ENCODE measurements around the gene RRP1. TPM values are rescaled to one million over a fixed set of nuclear protein-coding genes. Genes with fewer than 3 reads are reported as not detected.

Gene RRP1
- total and polyA plus RNA-seq, 9 of the 15 experiments (the other 6 are each of a cell fraction or from before 2014, with no cell fraction given): 0.89 to 105 (median 51.6) TPM

DNA sequence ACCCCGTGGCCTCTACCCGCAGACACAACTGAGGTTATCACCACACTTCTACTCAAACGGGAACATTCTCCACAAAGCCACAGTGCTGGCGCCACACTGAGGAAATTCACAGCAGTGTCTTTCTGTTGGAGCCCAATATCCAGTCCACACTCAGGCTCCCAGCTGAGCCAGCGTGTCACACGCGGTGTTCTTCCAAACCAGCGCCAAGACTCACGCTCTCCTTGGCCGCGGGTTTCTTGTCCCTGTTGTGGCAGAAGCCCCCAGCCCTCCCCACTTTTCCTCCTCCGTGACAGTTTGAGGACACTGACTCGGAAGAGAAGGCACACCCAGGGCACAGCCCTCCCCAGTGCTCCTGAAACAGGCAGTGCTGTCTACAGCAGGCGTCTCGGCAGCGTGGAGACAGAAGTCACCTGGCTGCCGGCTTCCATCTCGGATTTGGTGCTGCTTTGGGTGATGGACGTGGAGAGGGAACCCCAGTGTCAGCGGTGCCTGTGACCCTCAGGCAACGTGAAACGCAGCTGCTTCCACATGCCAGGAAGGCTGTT, 40.3 kb downstream of the RRP1 start:
- ChIA-PET POLR2A (interaction anchor here (0.9 kb wide), 1 partner anchor 11 kb away, joined by 4 read pairs; no protein-coding TSS in a partner anchor), CTCF (ENCODE audit: low intra/inter-chr PET ratio) (interaction anchor here (1.2 to 1.3 kb wide), 2 partner anchors 109 to 110 kb away, joined by 3 to 5 read pairs; no protein-coding TSS in a partner anchor)
- peak; percentile 87 for ATAC-seq
- Histone ChIP-seq H3K4me2 (ENCODE audit: insufficient read depth, low read length) (peak overlapping the region; percentile 68), H3K9me1 (ENCODE audit: control insufficient read depth, insufficient read depth, low read length) (no peaks in the 10 kb centered on the region), H3K27ac (ENCODE audit: extremely low read depth, low read depth, low read length) (0 out of 3 replicates have a peak overlapping the region, but pooled peaks have one; percentile 19), H3K4me1 (replicated peaks in 1 of 2; ENCODE audit: control insufficient read depth in 2 of 2, insufficient read depth in 2 of 2, low read length in 2 of 2) (peaks cover 10 to 56% of the 10 kb centered on the region in 2 experiments), H4K20me1 (replicated peaks; ENCODE audit: control insufficient read depth, insufficient read depth, low read length) (peaks cover 4% of the 10 kb centered on the region; the same call in 1 of the 2 replicates), H3K79me2 (ENCODE audit: control insufficient read depth, insufficient read depth, low read length) (no peaks in the 10 kb centered on the region), H3K9ac (ENCODE audit: insufficient read depth in 1 of 2, low read depth in 2 of 2, low read length in 2 of 2) (peak overlapping the region; percentile 53 to 83; a peak in 3 of 4 replicates), H2AFZ (ENCODE audit: low read depth, low read length) (peak overlapping the region; percentile 96), H3K4me3 (no peak overlapping the region), H3K36me3 (ENCODE audit: control insufficient read depth, insufficient read depth, low read length) (no peaks in the 10 kb centered on the region), H3K9me3 (replicated peaks; ENCODE audit: control insufficient read depth, insufficient read depth, low read depth, low read length) (no peaks in the 10 kb centered on the region), H3K27me3 (ENCODE audit: control insufficient read depth in 2 of 2, insufficient read depth in 2 of 2, low read length in 2 of 2) (no peaks in the 10 kb centered on the region)
- in situ Hi-C loops (cut with MboI): no loop called here
- intact Hi-C loops (cut with micrococcal nuclease): loop anchor here (2.0 kb wide), 1 partner anchor 25 kb away; no protein-coding TSS in a partner anchor
- FAIRE-seq: peak; percentile 88
- no TSS peak for BruUV-seq (replicated peaks)
- peak in 1 of 4 experiments; percentile 70 for DNase-seq (ENCODE audit: extremely low read depth in 1 of 4, low spot score in 3 of 4)
- WGBS (ENCODE audit: insufficient coverage, low coverage, missing lambda C conversion rate): 16% methylated on average over 22 of the region's 22 CpGs
- TF ChIP-seq TSC22D4 (tag; IDR thresholded peaks at IDR 0.05) (no peak), ZHX1 (conservative IDR thresholded peaks at IDR 0.05; ENCODE audit: low read length) (no peak), RBM25 (IDR thresholded peaks at IDR 0.05; ENCODE audit: low read depth, low read length, severe bottlenecking) (no peak), FOXP1 (CRISPR knock-in tag; IDR thresholded peaks at IDR 0.05) (0 out of 2 replicates have a peak, but pooled peaks have one; percentile 47), SNIP1 (IDR thresholded peaks at IDR 0.05; ENCODE audit: low read depth) (no peak)
- TF ChIP-seq, protein P1, sequence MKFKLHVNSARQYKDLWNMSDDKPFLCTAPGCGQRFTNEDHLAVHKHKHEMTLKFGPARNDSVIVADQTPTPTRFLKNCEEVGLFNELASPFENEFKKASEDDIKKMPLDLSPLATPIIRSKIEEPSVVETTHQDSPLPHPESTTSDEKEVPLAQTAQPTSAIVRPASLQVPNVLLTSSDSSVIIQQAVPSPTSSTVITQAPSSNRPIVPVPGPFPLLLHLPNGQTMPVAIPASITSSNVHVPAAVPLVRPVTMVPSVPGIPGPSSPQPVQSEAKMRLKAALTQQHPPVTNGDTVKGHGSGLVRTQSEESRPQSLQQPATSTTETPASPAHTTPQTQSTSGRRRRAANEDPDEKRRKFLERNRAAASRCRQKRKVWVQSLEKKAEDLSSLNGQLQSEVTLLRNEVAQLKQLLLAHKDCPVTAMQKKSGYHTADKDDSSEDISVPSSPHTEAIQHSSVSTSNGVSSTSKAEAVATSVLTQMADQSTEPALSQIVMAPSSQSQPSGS (CRISPR knock-in tag; IDR thresholded peaks at IDR 0.05): no peak
- TF ChIP-seq, protein P2, sequence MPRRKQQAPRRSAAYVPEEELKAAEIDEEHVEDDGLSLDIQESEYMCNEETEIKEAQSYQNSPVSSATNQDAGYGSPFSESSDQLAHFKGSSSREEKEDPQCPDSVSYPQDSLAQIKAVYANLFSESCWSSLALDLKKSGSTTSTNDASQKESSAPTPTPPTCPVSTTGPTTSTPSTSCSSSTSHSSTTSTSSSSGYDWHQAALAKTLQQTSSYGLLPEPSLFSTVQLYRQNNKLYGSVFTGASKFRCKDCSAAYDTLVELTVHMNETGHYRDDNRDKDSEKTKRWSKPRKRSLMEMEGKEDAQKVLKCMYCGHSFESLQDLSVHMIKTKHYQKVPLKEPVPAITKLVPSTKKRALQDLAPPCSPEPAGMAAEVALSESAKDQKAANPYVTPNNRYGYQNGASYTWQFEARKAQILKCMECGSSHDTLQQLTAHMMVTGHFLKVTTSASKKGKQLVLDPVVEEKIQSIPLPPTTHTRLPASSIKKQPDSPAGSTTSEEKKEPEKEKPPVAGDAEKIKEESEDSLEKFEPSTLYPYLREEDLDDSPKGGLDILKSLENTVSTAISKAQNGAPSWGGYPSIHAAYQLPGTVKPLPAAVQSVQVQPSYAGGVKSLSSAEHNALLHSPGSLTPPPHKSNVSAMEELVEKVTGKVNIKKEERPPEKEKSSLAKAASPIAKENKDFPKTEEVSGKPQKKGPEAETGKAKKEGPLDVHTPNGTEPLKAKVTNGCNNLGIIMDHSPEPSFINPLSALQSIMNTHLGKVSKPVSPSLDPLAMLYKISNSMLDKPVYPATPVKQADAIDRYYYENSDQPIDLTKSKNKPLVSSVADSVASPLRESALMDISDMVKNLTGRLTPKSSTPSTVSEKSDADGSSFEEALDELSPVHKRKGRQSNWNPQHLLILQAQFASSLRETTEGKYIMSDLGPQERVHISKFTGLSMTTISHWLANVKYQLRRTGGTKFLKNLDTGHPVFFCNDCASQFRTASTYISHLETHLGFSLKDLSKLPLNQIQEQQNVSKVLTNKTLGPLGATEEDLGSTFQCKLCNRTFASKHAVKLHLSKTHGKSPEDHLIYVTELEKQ (CRISPR knock-in tag; IDR thresholded peaks at IDR 0.05): no peak
- TF ChIP-seq, protein P3, sequence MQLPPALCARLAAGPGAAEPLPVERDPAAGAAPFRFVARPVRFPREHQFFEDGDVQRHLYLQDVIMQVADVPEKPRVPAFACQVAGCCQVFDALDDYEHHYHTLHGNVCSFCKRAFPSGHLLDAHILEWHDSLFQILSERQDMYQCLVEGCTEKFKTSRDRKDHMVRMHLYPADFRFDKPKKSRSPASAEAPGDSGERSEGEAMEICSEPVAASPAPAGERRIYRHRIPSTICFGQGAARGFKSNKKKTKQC (CRISPR knock-in tag; IDR thresholded peaks at IDR 0.05): no peak; the same call in 1 of the 2 replicates

Measured in K562 (cell line).